Esophagus mucosa (tissue), 1 donor: ENCODE data around the gene CAPG. TPM values are rescaled to one million over a fixed set of nuclear protein-coding genes. Genes with fewer than 3 reads are reported as not detected.

Source experiments
- ATAC-seq: fragments of 200-7000 bp; cut with Tn5 transposase; one replicate; pipeline ENCODE4 v1.9.1; 2020
- total RNA-seq: library from RNA; stranded (reverse); gene quantifications from one replicate; pipeline ENCODE4 v1.2.4, GENCODE V29; 2023
- donor health status: DM: yes; HTN: yes; CAD: no.

Gene CAPG
- total RNA-seq, 1 donor from 2014 or later, result 295 TPM

- peak; percentile 5 for ATAC-seq
Measured at GRCh38 chr2:85438201-85439024, 28.2 kb upstream of the CAPG start.

- ATAC-seq, result peak; percentile 72
Measured at GRCh38 chr2:85437488-85438200, 27.5 kb upstream of the CAPG start.

GRCh38 chr2:85436836-85437487, 26.8 kb upstream of the CAPG start:
- no peak for ATAC-seq

- no peak for ATAC-seq
Measured at GRCh38 chr2:85435981-85436835, 26.0 kb upstream of the CAPG start.

- peak; percentile 26 for ATAC-seq
Measured at GRCh38 chr2:85435220-85435958, 25.2 kb upstream of the CAPG start.

- ATAC-seq, result no peak
Measured at GRCh38 chr2:85434696-85435095, 24.5 kb upstream of the CAPG start.

- peak; percentile 63 for ATAC-seq
Measured at GRCh38 chr2:85433511-85434089, 23.4 kb upstream of the CAPG start.

- ATAC-seq, result no peak
Measured at GRCh38 chr2:85431570-85432205, 21.5 kb upstream of the CAPG start.

- no peak for ATAC-seq
Measured at GRCh38 chr2:85430752-85431569, 20.8 kb upstream of the CAPG start.

- ATAC-seq, result no peak
Measured at GRCh38 chr2:85429924-85430289, 19.7 kb upstream of the CAPG start.

GRCh38 chr2:85429213-85429923, 19.2 kb upstream of the CAPG start:
- ATAC-seq, result no peak

GRCh38 chr2:85428343-85428881, 18.2 kb upstream of the CAPG start:
- no peak for ATAC-seq

GRCh38 chr2:85427300-85427835, 17.2 kb upstream of the CAPG start:
- no peak for ATAC-seq

GRCh38 chr2:85425588-85425987, 15.4 kb upstream of the CAPG start:
- ATAC-seq, result no peak

- no peak for ATAC-seq
Measured at GRCh38 chr2:85423525-85423924, 13.4 kb upstream of the CAPG start.

GRCh38 chr2:85422072-85422457, 11.9 kb upstream of the CAPG start:
- no peak for ATAC-seq

- peak; percentile 31 for ATAC-seq
Measured at GRCh38 chr2:85421260-85422071, 11.3 kb upstream of the CAPG start.
